GM19372 (cell line): Measurements from ENCODE around the gene NRCAM.

Experiments
- ATAC-seq: cut with Tn5 transposase; IDR thresholded peaks from one replicate; pipeline ENCODE4 v1.9.1; 2021; ENCODE audit warnings: mild to moderate bottlenecking, low read depth, moderate library complexity; ENCODE audit not compliant: unreplicated experiment

NRCAM gene

DNA sequence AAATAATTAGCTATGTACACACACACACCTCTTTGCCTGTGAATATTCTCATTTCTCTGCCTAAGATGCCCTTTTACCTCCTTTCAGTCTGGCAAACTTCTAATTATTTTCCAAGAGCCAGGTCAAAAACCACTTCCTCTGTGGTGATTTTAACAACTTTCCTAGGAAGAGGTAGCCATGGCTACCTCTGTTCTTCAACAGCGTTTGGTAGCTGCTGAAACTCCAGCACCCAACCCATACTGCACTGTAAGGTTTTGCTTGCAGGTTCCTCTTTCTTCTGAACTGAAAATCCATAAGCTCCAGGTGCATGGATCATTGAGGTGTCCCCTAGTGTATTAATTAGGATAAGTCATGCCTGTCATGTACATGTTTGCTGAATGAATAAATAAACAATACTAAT, 25.6 kb downstream of the NRCAM start:
- no peak for ATAC-seq

DNA sequence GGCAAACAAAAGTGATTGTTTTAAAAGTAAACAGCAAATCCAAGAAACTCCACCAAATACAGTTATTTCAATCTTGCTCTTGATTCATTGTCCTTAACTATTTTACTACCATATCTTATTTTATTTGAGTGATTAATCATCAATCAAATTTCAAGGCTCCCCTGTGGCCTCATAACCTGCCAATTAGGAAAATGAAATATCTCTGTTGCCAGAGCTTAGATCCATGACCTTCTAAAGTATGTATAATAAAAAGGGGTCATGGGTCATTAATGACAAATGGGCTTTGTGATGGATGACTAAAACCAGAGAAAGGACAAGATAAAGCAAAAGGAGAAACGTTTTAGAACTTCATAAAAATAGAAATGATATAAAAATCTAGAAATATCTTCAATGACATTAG, 28.5 kb downstream of the NRCAM start:
- no peak for ATAC-seq

DNA sequence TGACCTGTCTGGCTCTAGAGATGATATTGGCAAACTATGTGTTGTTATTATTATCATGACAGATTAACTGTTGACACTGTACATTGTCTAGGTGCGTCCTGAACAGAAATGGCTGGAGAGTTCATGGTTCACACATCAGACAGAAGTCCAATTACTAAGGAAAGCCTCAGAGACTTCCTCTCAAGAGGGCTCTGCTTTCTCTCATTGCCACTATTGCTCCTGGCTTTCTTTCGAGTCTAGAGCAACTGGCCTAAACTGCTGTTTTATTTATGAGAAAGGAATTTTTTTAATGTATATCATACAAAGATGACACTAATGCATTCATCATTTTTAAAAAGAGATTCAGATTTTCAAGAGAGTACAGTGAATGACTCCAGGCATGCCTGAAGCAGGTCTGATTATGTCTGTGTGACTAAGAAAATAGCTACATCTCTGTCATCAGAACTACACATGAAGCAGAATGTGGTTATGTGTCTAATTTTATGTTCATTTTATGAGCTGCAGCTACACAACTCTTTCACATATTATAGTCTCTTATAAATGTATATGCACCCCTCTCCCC, 30.4 kb downstream of the NRCAM start:
- ATAC-seq: no peak

DNA sequence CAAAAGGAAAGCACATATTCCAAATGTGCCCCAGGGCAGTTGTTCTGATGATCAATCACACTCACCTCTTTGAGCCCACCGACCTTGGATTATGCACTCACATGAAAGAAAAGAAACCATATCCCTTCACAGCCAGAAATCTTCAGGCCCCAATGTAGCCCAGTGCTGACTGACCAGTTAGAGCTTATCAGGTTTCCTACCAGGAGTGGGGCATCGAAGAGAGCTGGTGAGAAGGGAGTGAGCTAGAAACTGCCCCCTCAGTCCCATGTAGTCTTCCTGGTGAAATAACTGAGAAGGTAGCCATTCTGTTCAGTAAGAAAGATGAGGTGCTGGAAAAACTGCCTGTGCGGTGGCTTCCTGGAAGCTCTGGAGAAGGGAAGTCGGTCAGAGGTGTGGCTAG, 32.2 kb downstream of the NRCAM start:
- no peak for ATAC-seq

DNA sequence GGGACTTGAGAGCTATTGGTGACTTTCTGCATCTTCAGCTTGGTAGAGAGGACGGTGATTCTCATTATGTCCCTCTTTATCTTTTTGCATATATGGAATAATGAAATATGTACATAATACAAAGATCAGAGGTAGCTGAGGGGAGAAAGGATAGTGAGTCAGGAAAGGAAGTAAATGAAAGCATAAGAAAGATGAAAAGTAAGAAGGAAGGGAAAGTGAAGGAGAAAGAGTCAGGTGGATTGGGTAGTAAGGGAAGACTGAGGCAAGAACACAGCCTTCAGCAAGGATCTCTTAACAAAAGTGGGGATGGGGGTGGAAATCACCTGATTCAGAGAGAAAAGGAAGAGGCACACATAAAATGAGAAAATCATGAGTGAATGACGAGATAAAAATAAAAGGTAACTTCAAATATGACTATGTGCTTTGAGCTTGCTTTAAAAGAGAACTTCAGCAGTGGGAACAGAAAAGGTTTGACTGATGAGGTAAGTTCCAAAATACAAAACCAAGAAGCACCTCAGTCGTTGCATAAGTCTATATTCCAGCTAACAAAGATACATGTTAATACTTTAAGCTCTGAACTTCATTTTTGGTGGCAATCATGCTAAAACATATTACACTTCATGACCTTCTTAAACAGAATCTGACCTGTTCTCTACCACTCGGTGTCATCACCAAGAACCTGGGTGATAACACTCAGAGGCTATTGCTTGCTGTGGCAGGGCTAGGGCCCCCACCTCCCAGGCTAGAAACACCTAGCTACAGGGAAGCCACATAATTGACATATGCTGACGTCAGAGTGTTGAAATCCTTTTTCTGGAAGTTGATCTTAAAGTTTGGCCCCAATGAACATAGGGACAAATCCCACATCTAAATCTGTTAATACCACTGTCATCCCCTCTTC, 32.9 kb downstream of the NRCAM start:
- no peak for ATAC-seq

DNA sequence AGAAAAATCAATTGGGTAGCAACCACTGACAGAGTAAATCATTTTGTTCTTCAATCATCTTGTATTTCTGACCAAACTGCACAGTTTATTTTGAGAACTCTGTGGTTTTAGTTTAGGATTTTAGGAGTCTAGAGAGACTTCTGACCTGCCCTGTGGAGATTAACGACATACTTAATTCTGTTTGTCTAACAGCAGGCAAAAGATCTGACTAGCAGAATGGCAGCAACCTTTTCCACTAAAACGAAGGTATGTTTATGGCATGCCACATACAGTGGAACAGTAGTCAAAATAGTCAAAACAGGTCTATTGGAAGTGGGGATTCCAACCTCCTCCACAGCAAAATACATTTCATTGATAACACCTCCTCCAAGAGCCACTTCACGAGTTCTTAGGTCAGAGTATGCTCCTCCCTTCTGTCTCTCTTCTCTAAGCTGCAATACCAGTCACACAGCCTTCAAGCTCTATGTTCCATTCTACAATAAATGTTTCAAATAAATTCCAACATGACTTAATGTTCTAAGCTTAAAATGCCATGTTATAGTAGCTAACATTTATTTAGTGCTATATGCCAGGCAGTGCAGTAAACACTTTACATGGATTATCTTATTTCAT, 34.4 kb downstream of the NRCAM start:
- ATAC-seq: no peak

DNA sequence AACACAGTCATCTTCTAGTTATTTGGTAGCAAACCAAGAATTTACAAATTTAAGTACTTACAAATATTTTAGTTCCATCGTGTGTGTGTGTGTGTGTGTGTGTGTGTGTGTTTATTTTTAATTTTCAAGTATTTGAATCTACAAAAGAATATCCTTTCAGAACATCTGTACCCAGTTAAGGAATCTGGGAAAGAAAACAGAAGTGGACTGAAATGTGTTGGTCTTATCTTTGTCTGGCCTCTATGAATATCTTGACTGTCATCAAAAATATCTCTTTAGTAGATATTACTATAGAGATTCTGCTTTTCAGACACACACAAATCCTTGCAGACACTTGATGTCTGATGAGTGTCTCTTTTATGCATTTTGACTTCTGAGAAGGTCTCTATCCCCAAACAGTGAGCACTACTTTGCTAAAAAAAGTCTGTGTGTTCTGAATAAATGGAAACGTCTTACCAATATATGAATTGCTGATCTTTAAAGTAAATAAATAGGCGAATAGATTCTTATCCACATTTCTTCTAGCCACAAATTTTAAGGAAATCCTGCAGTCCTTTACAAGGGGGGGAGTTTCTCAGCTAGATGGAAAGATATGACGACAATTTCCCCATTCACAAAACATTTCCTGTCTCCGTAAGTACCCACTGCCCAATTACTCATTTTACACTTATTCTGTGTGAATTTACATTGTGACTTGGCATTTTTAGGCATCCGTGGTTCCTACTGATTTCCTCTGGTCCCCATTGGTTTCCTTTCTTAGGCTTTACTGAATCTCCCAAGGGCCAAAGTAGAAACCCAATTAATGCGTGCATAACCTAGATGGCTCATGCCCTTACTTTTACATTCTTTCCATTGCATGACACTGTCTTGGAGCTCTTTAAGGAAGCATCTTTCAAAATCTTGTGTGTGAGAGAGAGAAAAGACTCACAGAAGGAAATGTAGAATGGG, 36.0 kb downstream of the NRCAM start:
- no peak for ATAC-seq

DNA sequence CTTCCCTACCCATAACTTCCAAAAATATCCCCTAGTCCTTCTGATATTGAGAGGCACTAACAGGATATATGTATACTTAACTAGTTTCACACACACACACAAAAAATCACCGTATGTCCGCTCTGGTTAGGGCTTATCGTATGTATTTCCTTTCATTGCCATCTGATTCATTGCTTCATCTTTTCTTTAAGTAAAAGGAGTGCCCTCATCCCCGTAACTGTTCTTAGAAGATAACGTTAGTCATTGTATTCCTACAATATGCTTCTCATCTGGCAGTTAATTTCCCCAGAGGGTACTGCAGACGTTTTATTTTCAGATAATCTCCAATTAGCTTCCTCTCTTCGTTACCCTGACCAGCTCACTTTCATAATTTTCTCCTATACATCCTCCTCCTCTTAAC, 37.3 kb downstream of the NRCAM start:
- no peak for ATAC-seq

DNA sequence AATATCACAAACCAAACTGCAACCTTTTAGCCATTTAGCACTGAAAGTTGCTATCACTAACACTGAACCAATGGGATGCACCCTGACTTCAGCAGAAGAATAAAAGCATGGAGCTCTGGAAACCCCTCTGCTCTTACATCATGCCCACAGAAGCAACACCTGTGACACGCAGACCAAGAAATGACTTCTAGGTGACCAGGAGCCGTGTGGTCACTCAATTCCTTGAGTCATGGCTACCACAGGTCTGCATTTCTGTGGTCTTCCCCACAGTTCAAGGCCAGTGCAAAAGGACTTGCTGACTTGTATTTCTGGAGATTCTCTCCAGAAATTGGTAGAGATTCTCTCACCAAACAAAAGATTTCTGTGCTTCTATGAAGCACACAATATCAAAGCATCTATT, 38.3 kb downstream of the NRCAM start:
- ATAC-seq: no peak

DNA sequence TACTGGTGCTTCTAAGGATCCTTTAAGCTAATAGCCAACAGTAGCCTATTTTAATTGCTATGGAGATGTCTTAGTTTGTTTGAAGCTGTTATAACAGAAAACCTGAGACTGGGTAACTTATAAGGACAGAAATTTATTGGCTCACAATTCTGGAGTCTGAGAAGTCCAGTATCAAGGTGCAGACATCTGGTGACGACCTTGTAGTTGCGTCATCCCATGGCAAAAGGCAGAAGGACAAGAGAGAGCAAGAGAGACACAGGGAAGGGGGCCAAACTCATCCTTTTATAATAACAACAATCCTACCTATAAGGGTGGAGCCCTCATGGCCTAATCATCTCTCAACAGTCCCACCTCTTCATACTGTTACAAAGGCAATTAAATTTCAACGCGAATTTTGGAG, 39.1 kb downstream of the NRCAM start:
- no peak for ATAC-seq

DNA sequence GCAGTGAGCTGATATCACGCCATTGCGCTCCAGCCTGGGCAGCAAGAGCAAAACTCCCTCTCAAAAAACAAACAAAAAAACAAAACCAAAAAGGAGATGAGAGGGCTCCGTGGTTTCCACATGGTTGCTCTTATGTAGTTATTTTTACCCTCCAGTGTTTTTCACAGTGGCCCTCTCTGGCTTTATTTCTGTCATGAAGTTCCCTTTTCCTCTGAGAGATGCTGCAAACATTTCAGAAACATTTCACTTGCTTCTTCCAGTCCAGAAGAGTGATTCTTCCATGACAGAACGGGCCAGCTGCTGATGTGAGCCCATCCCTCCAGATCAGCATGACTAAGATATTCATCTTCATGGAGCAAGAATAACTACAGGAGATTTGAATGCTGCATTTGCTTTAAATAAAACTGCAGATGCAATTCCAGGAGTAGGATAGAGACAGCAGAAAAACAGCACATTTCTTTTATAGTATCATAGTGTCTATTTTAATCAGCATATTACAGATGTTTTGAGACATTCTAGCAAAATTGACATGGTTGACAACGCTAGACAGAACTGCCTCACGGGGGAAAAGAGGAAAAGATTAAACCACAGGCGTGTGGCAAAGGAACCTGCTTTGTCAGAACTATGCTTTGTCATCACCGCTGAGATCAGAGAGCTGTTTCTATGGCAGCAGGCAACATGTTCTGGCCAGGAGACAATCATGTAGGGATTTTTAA, 40.3 kb downstream of the NRCAM start:
- peak; percentile 80 for ATAC-seq

DNA sequence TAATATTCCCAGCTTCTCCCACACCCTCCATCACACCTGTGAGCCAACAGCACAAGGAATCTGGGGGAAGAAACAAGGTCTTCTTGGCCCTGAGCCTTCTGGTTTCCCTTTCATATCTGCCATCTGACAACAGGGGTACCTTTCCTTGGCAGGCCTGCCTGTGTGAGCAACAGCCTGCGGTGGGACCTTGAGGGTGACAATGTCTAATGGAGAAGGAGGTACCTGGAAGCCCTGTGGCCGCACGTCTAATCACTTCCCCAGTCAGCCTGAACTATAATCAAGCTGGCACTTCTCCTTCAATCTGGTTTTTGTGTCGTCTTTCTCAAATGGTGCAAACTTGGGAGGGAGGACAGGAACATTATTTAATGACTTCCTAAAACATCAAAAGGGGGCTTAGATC, 41.2 kb downstream of the NRCAM start:
- no peak for ATAC-seq

DNA sequence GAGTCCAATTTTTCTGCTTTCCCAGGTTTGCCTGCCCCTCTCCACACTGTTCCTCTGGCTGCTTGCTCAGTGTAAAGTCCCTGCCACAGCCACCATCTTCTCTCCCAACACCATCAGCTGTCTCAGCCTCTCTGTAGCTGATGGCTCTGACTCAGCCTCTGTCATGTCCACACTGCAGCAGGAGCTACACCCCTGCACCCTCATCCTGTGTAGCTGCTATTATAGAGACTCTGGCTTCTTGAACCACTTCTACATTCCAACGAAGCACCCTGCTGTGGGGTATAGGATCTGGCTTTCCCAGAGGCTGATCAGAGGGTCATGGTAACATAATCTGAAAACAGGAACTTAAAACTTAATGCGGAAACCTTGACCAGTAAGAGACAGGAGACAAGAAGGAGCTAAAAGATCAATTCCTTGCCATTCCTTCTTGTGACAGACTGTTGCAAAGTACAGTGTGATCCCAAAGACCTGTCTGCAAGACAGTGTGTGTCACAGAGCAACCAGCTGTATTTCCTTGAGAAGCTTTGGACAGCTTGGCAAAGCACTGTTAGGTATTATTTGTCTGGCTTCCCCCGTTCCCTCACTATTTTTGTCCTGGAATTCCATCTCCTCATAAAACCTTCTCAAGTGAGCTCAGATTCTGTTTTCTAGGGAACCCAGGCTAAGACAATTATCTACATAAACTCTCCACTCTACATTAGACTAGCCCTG, 42.3 kb downstream of the NRCAM start:
- no peak for ATAC-seq

DNA sequence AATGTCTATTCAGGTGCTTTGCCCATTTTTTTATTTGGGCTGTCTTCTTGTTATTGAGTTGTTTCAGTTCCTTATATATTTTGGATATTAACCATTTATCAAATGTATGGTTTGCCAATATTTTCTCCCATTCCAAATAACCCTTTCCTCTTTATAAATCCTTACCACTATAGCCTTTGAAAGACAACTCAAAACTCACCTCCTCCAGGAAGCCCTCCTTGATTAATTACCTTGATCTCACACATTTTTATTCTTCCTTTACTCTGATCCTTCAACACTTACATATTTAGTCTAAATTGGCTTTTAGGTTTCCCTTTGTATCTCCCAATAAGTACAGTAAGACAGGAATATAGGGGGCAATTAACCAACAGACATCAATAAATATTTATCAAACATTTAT, 42.9 kb downstream of the NRCAM start:
- no peak for ATAC-seq

DNA sequence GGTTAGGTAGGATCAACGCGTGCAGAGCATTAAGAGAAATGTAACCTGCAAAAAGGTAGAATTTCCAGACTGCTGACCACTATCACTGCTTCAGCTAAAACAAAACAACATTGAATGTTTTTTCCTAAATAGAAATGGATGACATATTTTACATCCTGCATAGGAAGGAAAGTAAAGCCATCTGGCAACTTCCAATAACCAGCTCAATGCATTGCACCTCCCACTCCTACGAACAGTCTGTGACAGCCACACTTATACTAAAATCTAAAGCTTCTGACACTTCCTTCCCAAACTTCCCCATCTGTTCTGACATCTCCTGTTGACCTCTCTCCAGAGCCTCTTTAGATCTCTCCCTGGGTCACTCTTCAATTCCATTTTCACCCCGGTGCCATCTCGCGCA, 47.1 kb downstream of the NRCAM start:
- no peak for ATAC-seq

DNA sequence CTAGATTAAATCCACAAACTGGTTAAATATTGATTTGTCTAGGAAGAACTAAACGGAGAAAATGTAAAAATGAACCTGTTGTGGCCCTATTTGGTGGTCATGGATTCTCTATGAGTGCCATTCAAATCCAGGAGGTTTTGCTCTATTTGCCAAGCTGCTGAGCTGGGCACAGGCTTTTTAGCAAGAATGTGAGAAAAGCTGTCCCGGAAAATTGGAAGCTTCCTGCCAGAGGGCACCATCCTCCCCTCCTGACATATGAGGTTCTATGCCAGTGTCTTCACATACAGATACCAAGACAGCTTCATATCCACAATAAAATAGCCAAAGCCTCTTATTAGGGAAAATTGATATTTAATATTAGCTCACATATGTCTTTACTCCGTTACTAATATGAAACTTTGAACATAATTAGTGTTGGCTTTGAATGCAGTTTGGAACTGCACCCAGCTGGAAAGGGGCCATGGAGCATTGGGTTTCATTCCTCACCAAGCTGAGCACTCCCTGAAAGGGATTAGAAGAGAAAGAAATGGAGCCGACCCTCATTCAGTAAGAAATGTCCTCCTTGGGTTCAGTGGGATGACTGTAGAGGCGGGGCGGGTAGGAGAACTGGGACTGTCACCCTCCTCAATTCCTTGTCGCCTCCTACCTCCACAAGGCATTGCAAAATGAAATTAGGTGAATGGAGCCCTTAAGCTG, 47.8 kb downstream of the NRCAM start:
- no peak for ATAC-seq

DNA sequence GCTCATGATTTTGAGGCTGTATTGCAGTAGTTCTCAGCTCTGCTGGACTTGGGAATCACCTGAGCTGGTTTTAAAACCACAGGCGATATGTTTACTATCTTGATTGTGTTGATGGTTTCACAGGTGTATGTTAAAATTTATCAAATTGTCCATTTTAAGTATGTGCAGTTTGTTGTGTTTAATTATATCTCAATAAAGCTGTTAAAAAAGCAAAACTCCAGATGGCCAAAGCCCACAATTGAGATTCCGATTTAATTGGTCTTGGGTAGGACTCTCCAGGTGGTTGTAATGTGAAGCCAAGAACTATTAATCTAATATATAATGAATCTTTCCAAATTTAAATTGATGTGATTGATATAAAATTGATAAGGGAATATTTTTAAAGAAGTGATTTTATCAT, 48.6 kb downstream of the NRCAM start:
- no peak for ATAC-seq

DNA sequence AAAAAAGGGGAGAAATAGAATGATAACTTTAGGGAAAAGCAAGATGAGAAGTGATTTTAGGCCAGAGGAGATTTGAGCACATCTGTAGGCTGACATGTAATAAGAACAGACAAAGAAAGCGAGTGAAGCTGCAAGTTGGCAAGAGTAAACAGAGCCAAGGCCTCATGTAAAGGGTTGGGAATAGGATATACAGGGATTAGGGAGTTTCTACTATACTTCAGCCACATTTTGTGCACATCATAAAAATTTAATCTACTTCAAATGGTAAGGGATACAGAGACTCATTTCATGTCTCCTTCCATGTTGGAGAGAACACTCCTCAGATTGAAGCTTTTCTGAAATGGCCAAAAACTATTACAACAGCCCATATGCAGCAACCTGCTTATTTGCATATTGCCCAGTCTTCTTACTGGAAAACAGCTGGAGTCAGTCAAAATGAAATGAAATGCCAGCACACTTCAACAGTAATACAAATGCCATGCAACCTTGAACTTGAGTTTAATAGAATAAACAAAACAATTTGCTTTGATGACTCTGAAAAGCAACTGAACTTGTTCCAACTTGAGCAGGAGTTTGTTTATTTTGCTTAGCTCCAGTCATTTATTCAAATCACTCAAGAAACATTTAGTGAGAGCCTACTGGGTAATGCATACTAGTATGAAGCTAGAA, 49.9 kb downstream of the NRCAM start:
- no peak for ATAC-seq
